ENCODE measurements around the gene PRKAG2.

DNA sequence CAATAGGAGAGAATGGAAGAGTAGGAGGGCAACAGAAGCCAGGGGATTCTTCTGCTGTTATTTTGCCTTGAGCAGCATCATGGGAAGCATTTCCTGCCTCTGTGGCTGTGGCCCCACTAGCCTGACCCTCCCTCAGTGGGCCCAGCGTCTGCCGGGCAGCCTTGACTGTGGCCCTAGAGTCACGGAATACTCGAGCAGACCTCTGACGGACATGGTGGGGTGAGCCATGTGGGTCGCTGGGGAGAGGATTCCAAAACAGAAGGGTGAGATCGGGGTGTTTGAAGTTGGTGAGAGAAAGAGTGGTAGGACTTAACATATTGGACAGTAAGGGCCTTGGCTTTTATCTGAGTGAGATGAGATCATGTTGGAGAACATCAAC, 8.3 kb upstream of the PRKAG2 start:
- TF ChIP-seq, protein P1, sequence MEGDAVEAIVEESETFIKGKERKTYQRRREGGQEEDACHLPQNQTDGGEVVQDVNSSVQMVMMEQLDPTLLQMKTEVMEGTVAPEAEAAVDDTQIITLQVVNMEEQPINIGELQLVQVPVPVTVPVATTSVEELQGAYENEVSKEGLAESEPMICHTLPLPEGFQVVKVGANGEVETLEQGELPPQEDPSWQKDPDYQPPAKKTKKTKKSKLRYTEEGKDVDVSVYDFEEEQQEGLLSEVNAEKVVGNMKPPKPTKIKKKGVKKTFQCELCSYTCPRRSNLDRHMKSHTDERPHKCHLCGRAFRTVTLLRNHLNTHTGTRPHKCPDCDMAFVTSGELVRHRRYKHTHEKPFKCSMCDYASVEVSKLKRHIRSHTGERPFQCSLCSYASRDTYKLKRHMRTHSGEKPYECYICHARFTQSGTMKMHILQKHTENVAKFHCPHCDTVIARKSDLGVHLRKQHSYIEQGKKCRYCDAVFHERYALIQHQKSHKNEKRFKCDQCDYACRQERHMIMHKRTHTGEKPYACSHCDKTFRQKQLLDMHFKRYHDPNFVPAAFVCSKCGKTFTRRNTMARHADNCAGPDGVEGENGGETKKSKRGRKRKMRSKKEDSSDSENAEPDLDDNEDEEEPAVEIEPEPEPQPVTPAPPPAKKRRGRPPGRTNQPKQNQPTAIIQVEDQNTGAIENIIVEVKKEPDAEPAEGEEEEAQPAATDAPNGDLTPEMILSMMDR (IDR thresholded peaks at IDR 0.05; ENCODE audit: low read length): no peak
- TF ChIP-seq EZH2 (IDR thresholded peaks at IDR 0.05; ENCODE audit: borderline replicate concordance, low read length): no peak

Measured in OCI-LY1 (cell line).